PC-9 (cell line): ENCODE results near the gene CD300C. TPM values are rescaled to one million over a fixed set of nuclear protein-coding genes. Genes with fewer than 3 reads are reported as not detected.
"Not testable (repeated sequence)": the region's sequence is repeated elsewhere in the genome, so short reads cannot be mapped to it uniquely, and the experiment has no call there.

Source experiments
- BruUV-seq: library from RNA; stranded (reverse); fragments of 400-500 nt; replicated peaks from 2 replicates; lab custom pipeline; 2021; lab: Mats Ljungman, UMichigan
- CTCF ChIA-PET: fragments of 300-600 bp; sonication (Branson Sonifier 250); formaldehyde crosslinking; loops from one replicate; lab custom pipeline; 2022; ENCODE audit warnings: antibody characterized with exemption; lab: Charles Lee
- POLR2A ChIA-PET: fragments of 300-600 bp; sonication (Branson Sonifier 250); formaldehyde crosslinking; loops from one replicate; lab custom pipeline; 2022; ENCODE audit warnings: antibody characterized with exemption; ENCODE audit not compliant: unreplicated experiment; lab: Charles Lee
- DNase-seq, 2 experiments: peaks; one replicate each; pipeline versions ENCODE4 v3.0.0 to v3.0.0-alpha.2; 2015 to 2022; ENCODE audit warnings: mixed read lengths in 1 of 2
- H2AFZ ChIP-seq: fragments of 200-600 bp; sonication (generic); 2 replicates; pipeline ENCODE4 v1.8.1; 2017; ENCODE audit warnings: antibody characterized with exemption
- H3F3A ChIP-seq: fragments of 200-600 bp; sonication (generic); 2 replicates; pipeline ENCODE4 v1.8.1; 2017; ENCODE audit warnings: antibody characterized with exemption, mild to moderate bottlenecking, low read depth; ENCODE audit not compliant: insufficient read depth
- H3K27ac ChIP-seq: fragments of 200-600 bp; sonication (generic); 2 replicates; pipeline ENCODE4 v1.6.1; 2016; ENCODE audit warnings: mixed run types
- H3K27me3 ChIP-seq: fragments of 200-600 bp; sonication (generic); 2 replicates; pipeline ENCODE4 v1.6.1; 2016; ENCODE audit warnings: low read depth, mixed run types; ENCODE audit not compliant: insufficient read depth
- H3K36me3 ChIP-seq: fragments of 200-600 bp; sonication (generic); 2 replicates; pipeline ENCODE4 v1.6.1; 2016; ENCODE audit warnings: low read depth, mixed run types
- H3K4me1 ChIP-seq: fragments of 200-600 bp; sonication (generic); replicated peaks from 2 replicates; pipeline ENCODE4 v1.6.1; 2016; ENCODE audit warnings: mixed run types; ENCODE audit not compliant: insufficient read depth
- H3K4me2 ChIP-seq: fragments of 200-600 bp; sonication (generic); 2 replicates; pipeline ENCODE4 v1.6.1; 2017; ENCODE audit warnings: mixed run types
- H3K4me3 ChIP-seq: fragments of 200-600 bp; sonication (generic); 2 replicates; pipeline ENCODE4 v1.6.1; 2016; ENCODE audit warnings: mixed run types
- H3K79me2 ChIP-seq: fragments of 200-600 bp; sonication (generic); 2 replicates; pipeline ENCODE4 v1.6.1; 2017; ENCODE audit warnings: low read depth, mixed run types
- H3K9me2 ChIP-seq: fragments of 200-600 bp; sonication (generic); 2 replicates; pipeline ENCODE4 v1.8.1; 2017; ENCODE audit warnings: mild to moderate bottlenecking; ENCODE audit not compliant: insufficient read depth
- H3K9me3 ChIP-seq: fragments of 200-600 bp; sonication (generic); 2 replicates; pipeline ENCODE4 v1.8.1; 2016; ENCODE audit warnings: low read depth; ENCODE audit not compliant: insufficient read depth
- H4K20me1 ChIP-seq: fragments of 200-600 bp; sonication (generic); 2 replicates; pipeline ENCODE4 v1.8.1; 2017; ENCODE audit not compliant: insufficient read depth
- EZH2 ChIP-seq: fragments of 200-600 bp; sonication (generic); IDR thresholded peaks from 2 replicates; pipeline ENCODE4 v1.8.0; 2017; ENCODE audit warnings: antibody characterized with exemption, low read depth
- intact Hi-C: fragments of 100-400 bp; cut with micrococcal nuclease; formaldehyde crosslinking; loops from one replicate; pipeline ENCODE4 v1.10.0; 2022; ENCODE audit not compliant: unreplicated experiment
- total RNA-seq: library from RNA; stranded (reverse); gene quantifications from 2 replicates; pipeline ENCODE4 v1.2.3, GENCODE V29; 2021
- TF ChIP-seq, protein P1 (sequence below): fragments of 200-600 bp; sonication (generic); conservative IDR thresholded peaks from 2 replicates; pipeline ENCODE4 v1.6.1; 2017; ENCODE audit warnings: mixed run types, antibody characterized with exemption, mild to moderate bottlenecking, moderate library complexity

Gene CD300C
- total RNA-seq, 1 experiment from 2014 or later = not detected

GRCh38 chr17:74521701-74522201, 24.2 kb downstream of the CD300C start:
- ChIA-PET CTCF (no interaction called here), POLR2A (no interaction called here)
- no peak for TF ChIP-seq EZH2
- TF ChIP-seq, protein P1, sequence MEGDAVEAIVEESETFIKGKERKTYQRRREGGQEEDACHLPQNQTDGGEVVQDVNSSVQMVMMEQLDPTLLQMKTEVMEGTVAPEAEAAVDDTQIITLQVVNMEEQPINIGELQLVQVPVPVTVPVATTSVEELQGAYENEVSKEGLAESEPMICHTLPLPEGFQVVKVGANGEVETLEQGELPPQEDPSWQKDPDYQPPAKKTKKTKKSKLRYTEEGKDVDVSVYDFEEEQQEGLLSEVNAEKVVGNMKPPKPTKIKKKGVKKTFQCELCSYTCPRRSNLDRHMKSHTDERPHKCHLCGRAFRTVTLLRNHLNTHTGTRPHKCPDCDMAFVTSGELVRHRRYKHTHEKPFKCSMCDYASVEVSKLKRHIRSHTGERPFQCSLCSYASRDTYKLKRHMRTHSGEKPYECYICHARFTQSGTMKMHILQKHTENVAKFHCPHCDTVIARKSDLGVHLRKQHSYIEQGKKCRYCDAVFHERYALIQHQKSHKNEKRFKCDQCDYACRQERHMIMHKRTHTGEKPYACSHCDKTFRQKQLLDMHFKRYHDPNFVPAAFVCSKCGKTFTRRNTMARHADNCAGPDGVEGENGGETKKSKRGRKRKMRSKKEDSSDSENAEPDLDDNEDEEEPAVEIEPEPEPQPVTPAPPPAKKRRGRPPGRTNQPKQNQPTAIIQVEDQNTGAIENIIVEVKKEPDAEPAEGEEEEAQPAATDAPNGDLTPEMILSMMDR = no peak
- H3K9me3 ChIP-seq = no peaks in the 10 kb centered on the region
- H3F3A ChIP-seq = no peaks in the 10 kb centered on the region
- H4K20me1 ChIP-seq = no peaks in the 10 kb centered on the region
- no peaks in the 10 kb centered on the region for H3K9me2 ChIP-seq
- H3K27ac ChIP-seq = no peak overlapping the region
- DNase-seq = no peak
- no peak overlapping the region for H3K4me2 ChIP-seq
- no peaks in the 10 kb centered on the region for H3K4me1 ChIP-seq
- no peaks in the 10 kb centered on the region for H3K36me3 ChIP-seq
- no TSS peak for BruUV-seq
- peaks cover 88% of the 10 kb centered on the region for H3K27me3 ChIP-seq
- no peak overlapping the region for H3K4me3 ChIP-seq
- intact Hi-C loops = no loop called here
- no peaks in the 10 kb centered on the region for H3K79me2 ChIP-seq
- H2AFZ ChIP-seq = no peak overlapping the region

- H2AFZ ChIP-seq = no peak overlapping the region
- no peak overlapping the region for H3K4me2 ChIP-seq
- intact Hi-C loops = no loop called here
- POLR2A ChIA-PET = no interaction called here
- H3F3A ChIP-seq = no peaks in the 10 kb centered on the region
- H3K4me3 ChIP-seq = no peak overlapping the region
- CTCF ChIA-PET = no interaction called here
- H3K9me2 ChIP-seq = no peaks in the 10 kb centered on the region
- no peak for DNase-seq
- H3K27me3 ChIP-seq = peaks cover 80% of the 10 kb centered on the region
- H3K4me1 ChIP-seq = no peaks in the 10 kb centered on the region
- no peaks in the 10 kb centered on the region for H3K36me3 ChIP-seq
- H4K20me1 ChIP-seq = no peaks in the 10 kb centered on the region
- H3K9me3 ChIP-seq = no peaks in the 10 kb centered on the region
- no peaks in the 10 kb centered on the region for H3K79me2 ChIP-seq
- no TSS peak for BruUV-seq
- TF ChIP-seq EZH2 = no peak; the same call in 1 of the 2 replicates
- TF ChIP-seq, protein P1 = no peak
- H3K27ac ChIP-seq = no peak overlapping the region
Measured at GRCh38 chr17:74520790-74521480, 25.0 kb downstream of the CD300C start.

GRCh38 chr17:74520016-74520434, 25.9 kb downstream of the CD300C start:
- ChIA-PET POLR2A (no interaction called here), CTCF (no interaction called here)
- H3K36me3 ChIP-seq = no peaks in the 10 kb centered on the region
- no peak for TF ChIP-seq EZH2
- TF ChIP-seq, protein P1 = no peak
- no peaks in the 10 kb centered on the region for H4K20me1 ChIP-seq
- no peak overlapping the region for H3K4me2 ChIP-seq
- no peaks in the 10 kb centered on the region for H3K9me2 ChIP-seq
- no peak overlapping the region for H3K4me3 ChIP-seq
- H3K79me2 ChIP-seq = no peaks in the 10 kb centered on the region
- DNase-seq = no peak
- H3K27me3 ChIP-seq = peaks cover 70% of the 10 kb centered on the region
- H3K9me3 ChIP-seq = no peaks in the 10 kb centered on the region
- H2AFZ ChIP-seq = no peak overlapping the region
- intact Hi-C loops = no loop called here
- no TSS peak for BruUV-seq
- no peak overlapping the region for H3K27ac ChIP-seq
- no peaks in the 10 kb centered on the region for H3K4me1 ChIP-seq
- no peaks in the 10 kb centered on the region for H3F3A ChIP-seq

- DNase-seq, intact Hi-C loops, H3F3A ChIP-seq, H2AFZ ChIP-seq, H4K20me1 ChIP-seq, BruUV-seq, H3K27ac ChIP-seq, H3K9me3 ChIP-seq, H3K4me2 ChIP-seq, CTCF ChIA-PET, H3K79me2 ChIP-seq, H3K4me1 ChIP-seq, H3K4me3 ChIP-seq, H3K9me2 ChIP-seq, H3K36me3 ChIP-seq, POLR2A ChIA-PET: not testable (repeated sequence)
- peaks cover 55% of the 10 kb centered on the region for H3K27me3 ChIP-seq
Measured at GRCh38 chr17:74518413-74518981, 27.4 kb downstream of the CD300C start.
